Measurements from ENCODE around the gene CEBPA. TPM values are rescaled to one million over a fixed set of nuclear protein-coding genes. Genes with fewer than 3 reads are reported as not detected.

Gene CEBPA
- total RNA-seq, 1 experiment from 2014 or later, result 3.2 TPM

- no peak overlapping the region for H3K27ac ChIP-seq (ENCODE audit: insufficient read length, low read depth, low read length)
- H3K56ac ChIP-seq (ENCODE audit: insufficient read length, low read depth, low read length), result no peak overlapping the region
- TF ChIP-seq CTCF (conservative IDR thresholded peaks at IDR 0.05), result no peak
- no peak overlapping the region for H3K4me2 ChIP-seq (ENCODE audit: insufficient read depth, insufficient read length, low read length)
- H2AFZ ChIP-seq (ENCODE audit: low read length), result no peak overlapping the region
- H2AK5ac ChIP-seq (ENCODE audit: insufficient read length, low read length), result no peak overlapping the region
- Mint-ChIP-seq H3K4me1 (peaks cover 5 to 7% of the 10 kb centered on the region in 2 experiments), H3K27me3 (ENCODE audit: low read depth) (peaks cover 47% of the 10 kb centered on the region), H3K9me3 (no peaks in the 10 kb centered on the region), H3K36me3 (ENCODE audit: insufficient read depth in 1 of 3, low read depth in 3 of 3) (no peaks in the 10 kb centered on the region), H3K27ac (no peak overlapping the region), H3K4me3 (no peak overlapping the region)
- H3K79me2 ChIP-seq (ENCODE audit: insufficient read depth, low read length), result no peaks in the 10 kb centered on the region
- no peak overlapping the region for H4K5ac ChIP-seq (ENCODE audit: insufficient read length, low read depth, low read length)
- H3K23me2 ChIP-seq (ENCODE audit: insufficient read length, low read depth, low read length, poor library complexity, severe bottlenecking), result no peaks in the 10 kb centered on the region
- no peak overlapping the region for H3T11ph ChIP-seq (ENCODE audit: low read length)
- H3K4ac ChIP-seq (ENCODE audit: low read depth, low read length), result no peak overlapping the region
- H3K18ac ChIP-seq (ENCODE audit: insufficient read length, low read depth, low read length), result no peak overlapping the region
- no peak overlapping the region for H4K91ac ChIP-seq (ENCODE audit: insufficient read length, low read depth, low read length)
- no peak overlapping the region for H2BK15ac ChIP-seq (ENCODE audit: low read depth, low read length)
- H3K27me3 ChIP-seq (ENCODE audit: insufficient read depth, low read length), result no peaks in the 10 kb centered on the region
- H3K9me3 ChIP-seq (ENCODE audit: control insufficient read depth, low read depth, low read length), result no peaks in the 10 kb centered on the region
- H2BK12ac ChIP-seq (ENCODE audit: insufficient read length, low read depth, low read length), result no peak overlapping the region
- H3K4me1 ChIP-seq (ENCODE audit: insufficient read depth, low read length), result no peaks in the 10 kb centered on the region
- no peak overlapping the region for H2BK120ac ChIP-seq (ENCODE audit: low read depth, low read length, poor library complexity, severe bottlenecking)
- H4K8ac ChIP-seq (replicated peaks; ENCODE audit: insufficient read length, low read depth, low read length), result no peak overlapping the region
- no peaks in the 10 kb centered on the region for H3K79me1 ChIP-seq (ENCODE audit: insufficient read depth, low read depth, low read length, poor library complexity, severe bottlenecking)
- H2BK20ac ChIP-seq (ENCODE audit: low read depth, low read length, poor library complexity, severe bottlenecking), result no peak overlapping the region
- H3K14ac ChIP-seq (ENCODE audit: insufficient read depth, low read length), result no peak overlapping the region
- no peaks in the 10 kb centered on the region for H4K20me1 ChIP-seq (ENCODE audit: control insufficient read depth, insufficient read depth, insufficient read length)
- no peak overlapping the region for H2BK5ac ChIP-seq (ENCODE audit: insufficient read length, low read length)
- no CpG with 5 or more reads among the region's 2 CpGs for WGBS (ENCODE audit: extremely low coverage, insufficient read length, low lambda C conversion rate)
- no peak overlapping the region for H3K23ac ChIP-seq (ENCODE audit: insufficient read length, low read depth, low read length)
- H3K9ac ChIP-seq (ENCODE audit: extremely low read depth, insufficient read length, low read length), result no peak overlapping the region
- DNase-seq, result no peak
Measured at GRCh38 chr19:33343301-33343700, 41.0 kb upstream of the CEBPA start.

Data from H9 (cell line).